Nucleus accumbens (tissue), 56 donors: ENCODE data around the gene OCA2.
"Not testable (repeated sequence)": the region's sequence is repeated elsewhere in the genome, so short reads cannot be mapped to it uniquely, and the experiment has no call there.

ENCODE experiments used
- DNase-seq, 56 donors: peaks; one replicate each; lab custom pipeline; 2025; lab: John Stamatoyannopoulos, UW

OCA2 gene

DNA sequence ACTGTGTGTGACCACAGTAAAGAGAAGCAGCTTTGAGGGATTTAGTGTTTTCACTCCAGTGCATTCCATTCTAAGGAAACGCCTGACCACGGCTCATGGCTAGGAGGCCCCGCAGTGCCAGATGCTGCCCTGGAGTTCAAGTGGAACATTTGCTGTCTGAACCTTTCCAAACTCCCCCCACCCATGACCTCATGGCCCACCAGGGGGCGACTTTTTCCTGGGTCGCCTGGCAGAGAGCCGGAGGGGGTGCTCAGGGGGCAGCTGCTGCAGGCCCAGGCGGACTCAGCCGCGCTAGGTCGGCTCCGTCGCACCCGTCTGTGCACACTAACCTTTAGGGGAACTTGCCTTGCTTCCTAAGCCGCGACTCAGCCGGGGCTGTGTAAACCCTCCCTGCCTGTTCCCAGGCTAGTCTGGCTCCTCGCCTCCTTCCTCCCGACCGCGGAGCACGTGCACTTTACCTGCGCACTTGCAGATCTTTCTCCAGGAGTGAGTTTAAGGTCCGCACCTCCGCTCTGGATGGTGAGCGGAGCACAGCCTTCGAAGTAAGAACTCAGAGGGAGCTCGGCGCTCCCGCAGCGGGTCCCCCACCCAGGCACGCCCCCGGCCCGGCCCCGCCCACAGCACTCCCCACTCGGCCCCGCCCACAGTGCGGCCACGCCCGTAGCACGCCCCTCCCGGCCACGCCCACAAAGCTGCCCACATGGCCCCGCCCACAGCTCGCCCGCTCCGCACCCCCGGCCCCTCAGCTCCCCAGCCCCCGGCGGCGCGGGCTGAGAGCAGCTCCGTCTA lies at the start of gene OCA2:
Gene OCA2, minus strand, starts transcription at position 550 of the 789 bp plus-strand sequence. CDS start 17,441 bp downstream, outside the sequence.
- peak in 2 of 56 donors; percentile 23 to 52 for DNase-seq

- no peak for DNase-seq
These were observed 48.7 kb upstream of the OCA2 start for GRCh38 chr15:28147801-28148200.

- DNase-seq: not testable (repeated sequence)
These were observed 46.3 kb upstream of the OCA2 start for GRCh38 chr15:28145419-28145818.

GRCh38 chr15:28140062-28140461 lies 40.9 kb upstream of the OCA2 start:
- DNase-seq: peak in 13 of 56 donors; percentile 6 to 61 (median 22)

DNA sequence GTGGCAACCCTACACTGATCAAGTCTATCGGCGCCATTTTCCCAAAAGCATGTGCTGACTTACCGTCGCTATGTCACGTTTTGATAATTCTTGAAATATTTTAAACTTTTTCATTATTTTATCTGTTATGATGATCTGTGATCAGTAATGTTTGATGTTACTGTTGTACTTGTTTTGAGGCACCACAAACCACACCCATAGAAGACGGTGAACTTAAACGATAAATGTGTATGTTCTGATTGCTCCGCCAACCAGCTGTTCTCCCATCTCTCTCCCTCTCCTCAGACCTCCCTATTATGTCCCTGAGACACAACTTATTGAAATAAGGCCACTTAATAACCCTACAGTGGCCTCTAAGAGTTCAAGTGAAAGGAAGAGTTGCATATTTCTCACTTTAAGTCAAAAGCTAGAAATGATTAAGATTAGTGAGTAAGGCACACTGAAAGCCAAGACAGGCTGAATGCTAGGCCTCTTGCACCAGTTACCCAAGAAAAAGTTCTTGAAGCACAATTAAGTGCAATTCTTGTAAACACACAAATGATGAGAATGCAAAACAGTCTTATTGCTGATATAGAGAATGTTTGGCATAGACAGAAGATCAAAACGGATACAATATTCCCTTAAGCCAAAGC lies 38.4 kb upstream of the OCA2 start:
- DNase-seq: not testable (repeated sequence)

- DNase-seq: not testable (repeated sequence)
These were observed 37.3 kb upstream of the OCA2 start for GRCh38 chr15:28136236-28136904.

GRCh38 chr15:28133281-28133680 lies 34.2 kb upstream of the OCA2 start:
- DNase-seq: no peak

DNA sequence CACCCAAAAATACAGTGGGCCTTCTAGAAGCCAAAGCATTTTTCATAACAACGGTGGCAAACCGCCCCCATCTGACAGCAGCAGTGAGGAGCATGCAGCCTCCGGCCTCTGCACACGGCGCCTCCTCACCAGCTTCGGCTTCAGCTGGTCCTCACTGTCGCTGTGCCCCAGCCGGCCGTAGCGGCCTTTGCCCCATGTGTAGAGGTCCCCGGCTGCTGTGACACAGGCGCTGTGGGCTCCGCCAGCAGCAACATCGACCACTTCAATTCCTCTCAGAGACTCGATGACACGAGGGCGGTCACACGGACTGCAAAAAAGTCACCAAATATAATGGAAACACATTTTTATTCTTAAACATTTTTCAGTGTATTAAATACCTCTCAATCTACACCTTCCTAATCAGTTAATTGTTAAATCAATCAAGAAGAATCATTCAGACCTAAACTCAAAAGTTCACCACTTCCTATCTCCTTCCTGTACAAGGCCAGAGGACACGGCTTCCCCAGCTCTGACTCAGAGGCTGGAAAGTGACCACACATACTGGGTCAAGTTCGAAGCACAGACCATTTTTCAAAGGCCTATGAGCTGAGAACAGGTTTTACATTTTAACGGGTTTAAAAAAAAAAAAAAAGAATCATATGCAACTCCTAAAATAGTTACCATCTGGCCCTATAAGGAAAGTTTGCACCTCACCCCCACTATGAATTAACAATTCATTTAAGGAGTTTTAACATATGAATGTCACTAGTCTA lies 33.6 kb upstream of the OCA2 start:
- DNase-seq: no peak

- DNase-seq: no peak
These were observed 32.8 kb upstream of the OCA2 start for GRCh38 chr15:28131946-28132345.

- no peak for DNase-seq
These were observed 32.3 kb upstream of the OCA2 start for GRCh38 chr15:28131400-28131799.

DNA sequence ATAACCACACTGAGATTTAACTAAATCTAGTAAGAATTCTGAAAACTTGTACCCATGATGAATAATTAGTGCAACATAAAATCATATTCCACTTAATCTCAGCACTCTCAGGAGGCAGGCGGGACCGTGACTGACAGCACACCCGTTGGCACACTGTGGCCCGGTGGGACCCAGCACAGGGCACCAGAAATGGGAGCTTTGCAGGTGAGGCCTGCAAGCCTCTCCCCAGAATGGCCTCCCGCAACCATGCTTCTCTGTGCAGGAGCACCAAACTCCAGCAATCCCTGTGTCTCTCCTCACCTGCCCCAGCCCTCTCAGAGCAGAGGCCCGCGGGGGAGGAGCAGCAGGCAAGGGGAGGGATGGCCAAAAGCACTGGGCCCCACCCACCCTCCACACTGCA lies 31.5 kb upstream of the OCA2 start:
- no peak for DNase-seq

GRCh38 chr15:28129231-28129848 lies 30.2 kb upstream of the OCA2 start:
- no peak for DNase-seq

- peak in 52 of 56 donors; percentile 25 to 89 (median 68) for DNase-seq
These were observed 28.9 kb upstream of the OCA2 start for GRCh38 chr15:28128031-28128430.

- DNase-seq: no peak
These were observed 27.9 kb upstream of the OCA2 start for GRCh38 chr15:28127036-28127435.

GRCh38 chr15:28125673-28126651 lies 26.8 kb upstream of the OCA2 start:
- peak in 1 of 56 donors; percentile 4 for DNase-seq

DNA sequence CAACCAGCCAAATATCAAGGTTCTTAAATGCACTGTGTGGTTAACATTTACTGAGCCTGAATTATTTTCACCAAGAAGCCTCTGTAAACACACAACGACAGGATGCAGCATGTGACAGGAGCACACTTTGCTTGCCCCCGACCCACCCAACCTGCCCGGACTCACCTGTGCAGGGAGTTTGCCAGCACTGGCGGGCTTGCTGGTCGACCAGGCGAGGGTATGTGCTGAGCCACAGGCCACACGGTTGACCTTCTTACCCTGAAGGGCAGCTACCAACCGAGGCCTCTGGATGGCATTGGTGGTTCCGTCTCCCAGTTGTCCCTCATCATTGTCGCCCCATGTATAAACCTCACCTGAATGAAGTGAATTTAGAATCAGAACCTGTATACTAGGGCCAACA lies 25.7 kb upstream of the OCA2 start:
- no peak for DNase-seq

- peak in 35 of 56 donors; percentile 7 to 78 (median 39) for DNase-seq
These were observed 24.4 kb upstream of the OCA2 start for GRCh38 chr15:28123408-28124023.
